Adipose tissue (tissue), 3 donors: ENCODE data around the gene STARD13. TPM values are rescaled to one million over a fixed set of nuclear protein-coding genes. Genes with fewer than 3 reads are reported as not detected.

ENCODE experiments used
- H3K27ac ChIP-seq: one replicate; pipeline ENCODE4 v1.5.1; 2013; ENCODE audit warnings: low read depth, low read length
- WGBS, 3 donors: extraction: QIAGEN DNeasy Blood & Tissue Kit; methylation state at CpG; one replicate each; pipeline ENCODE4 v1.1.7; 2013; 5-methylcytosine and 5-hydroxymethylcytosine counted together
- polyA plus RNA-seq, 3 donors: library from polyadenylated mRNA; stranded (reverse); fragments of 200-250 nt; gene quantifications; one replicate each; pipeline ENCODE4 v1.2.3, GENCODE V29; 2013
- donor health status: healthy with polysubstance abuse.
- donor health status: Bipolar disorder and iron deficiency.
- donor health status: healthy.

The STARD13 gene
- polyA plus RNA-seq, 3 donors, result 5.4 to 17.0 (median 13.3) TPM

- no peak overlapping the region for H3K27ac ChIP-seq
- WGBS, 3 donors, result 58 to 67% (median 61%) methylated on average over 6 of the region's 6 CpGs
These were observed 71.8 kb downstream of the STARD13 start for GRCh38 chr13:33213797-33214196.

- WGBS, 3 donors, result 39 to 88% (median 82%) methylated on average over 6 of the region's 6 CpGs
- no peak overlapping the region for H3K27ac ChIP-seq
These were observed 72.4 kb downstream of the STARD13 start for GRCh38 chr13:33213024-33213768.

GRCh38 chr13:33212396-33212795 is 73.2 kb downstream of the STARD13 start:
- WGBS, 3 donors, result 94 to 98% (median 94%) methylated on average over 3 of the region's 3 CpGs
- H3K27ac ChIP-seq, result no peak overlapping the region

- 82 to 95% (median 89%) methylated on average over 2 of the region's 2 CpGs for WGBS, 3 donors
- H3K27ac ChIP-seq, result no peak overlapping the region
These were observed 75.5 kb downstream of the STARD13 start for GRCh38 chr13:33210090-33210489.

- WGBS, 3 donors, result 74 to 83% (median 82%) methylated on average over 6 of the region's 6 CpGs
- H3K27ac ChIP-seq, result no peak overlapping the region
These were observed 77.0 kb downstream of the STARD13 start for GRCh38 chr13:33208290-33209220.

GRCh38 chr13:33207615-33207961 is 78.0 kb downstream of the STARD13 start:
- WGBS, 3 donors, result 27 to 47% (median 45%) methylated on average over 3 of the region's 3 CpGs
- H3K27ac ChIP-seq, result no peak overlapping the region

- WGBS, 3 donors, result 45 to 68% (median 67%) methylated on average over 5 of the region's 5 CpGs
These were observed 78.5 kb downstream of the STARD13 start for GRCh38 chr13:33206945-33207614.

GRCh38 chr13:33206425-33206824 is 79.1 kb downstream of the STARD13 start:
- 44 to 92% (median 86%) methylated on average over 3 of the region's 3 CpGs for WGBS, 3 donors
- no peak overlapping the region for H3K27ac ChIP-seq

More at GRCh38 chr13:33206945-33207614, 78.5 kb downstream of the STARD13 start:
- no peak overlapping the region for H3K27ac ChIP-seq

GRCh38 chr13:33205804-33206221 is 79.7 kb downstream of the STARD13 start:
- no peak overlapping the region for H3K27ac ChIP-seq
- WGBS, 3 donors, result 9 to 35% (median 25%) methylated on average over 6 of the region's 6 CpGs

GRCh38 chr13:33205224-33205623 is 80.3 kb downstream of the STARD13 start:
- no peak overlapping the region for H3K27ac ChIP-seq
- WGBS, 3 donors, result 32 to 48% (median 43%) methylated on average over 4 of the region's 4 CpGs

- no peak overlapping the region for H3K27ac ChIP-seq
- WGBS, 3 donors, result 16 to 46% (median 29%) methylated on average over 12 of the region's 12 CpGs
These were observed 81.2 kb downstream of the STARD13 start for GRCh38 chr13:33204130-33204927.

- WGBS, 3 donors, result 80 to 86% (median 85%) methylated on average over 8 of the region's 8 CpGs
- no peak overlapping the region for H3K27ac ChIP-seq
These were observed 82.8 kb downstream of the STARD13 start for GRCh38 chr13:33202644-33203169.

GRCh38 chr13:33201659-33202058 is 83.9 kb downstream of the STARD13 start:
- no peak overlapping the region for H3K27ac ChIP-seq

GRCh38 chr13:33199289-33199850 is 86.2 kb downstream of the STARD13 start:
- H3K27ac ChIP-seq, result no peak overlapping the region
- 71 to 86% (median 80%) methylated on average over 2 of the region's 2 CpGs for WGBS, 3 donors

More at GRCh38 chr13:33201659-33202058, 83.9 kb downstream of the STARD13 start:
- WGBS, 3 donors, result 53 to 90% (median 84%) methylated on average over 1 of the region's 1 CpG

GRCh38 chr13:33197541-33197971 is 88.0 kb downstream of the STARD13 start:
- H3K27ac ChIP-seq, result no peak overlapping the region
- 69 to 87% (median 80%) methylated on average over 13 of the region's 13 CpGs for WGBS, 3 donors

- no peak overlapping the region for H3K27ac ChIP-seq
These were observed 88.8 kb downstream of the STARD13 start for GRCh38 chr13:33196767-33197166.

GRCh38 chr13:33195693-33196464 is 89.7 kb downstream of the STARD13 start:
- 83 to 91% (median 90%) methylated on average over 13 of the region's 13 CpGs for WGBS, 3 donors
- H3K27ac ChIP-seq, result no peak overlapping the region

More at GRCh38 chr13:33196767-33197166, 88.8 kb downstream of the STARD13 start:
- WGBS, 3 donors, result 60 to 93% (median 87%) methylated on average over 3 of the region's 3 CpGs
